Stimulated activated naive CD8-positive, alpha-beta T cell treated with anti-CD3 and anti-CD28 coated beads, Interleukin-15, Interleukin-2, amounts not matched to agents 100 U/mL and 50 U/mL, for 24 hours (primary cell): ENCODE measurements around the gene PHLDA2.

ENCODE experiments used
- ATAC-seq: fragments of 150-1000 bp; cut with Tn5 transposase; one replicate; pipeline ENCODE4 v1.10.0; 2021
- DNase-seq: peaks from one replicate; pipeline ENCODE4 v3.0.0; 2021

PHLDA2 gene, protein sequence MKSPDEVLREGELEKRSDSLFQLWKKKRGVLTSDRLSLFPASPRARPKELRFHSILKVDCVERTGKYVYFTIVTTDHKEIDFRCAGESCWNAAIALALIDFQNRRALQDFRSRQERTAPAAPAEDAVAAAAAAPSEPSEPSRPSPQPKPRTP

DNA sequence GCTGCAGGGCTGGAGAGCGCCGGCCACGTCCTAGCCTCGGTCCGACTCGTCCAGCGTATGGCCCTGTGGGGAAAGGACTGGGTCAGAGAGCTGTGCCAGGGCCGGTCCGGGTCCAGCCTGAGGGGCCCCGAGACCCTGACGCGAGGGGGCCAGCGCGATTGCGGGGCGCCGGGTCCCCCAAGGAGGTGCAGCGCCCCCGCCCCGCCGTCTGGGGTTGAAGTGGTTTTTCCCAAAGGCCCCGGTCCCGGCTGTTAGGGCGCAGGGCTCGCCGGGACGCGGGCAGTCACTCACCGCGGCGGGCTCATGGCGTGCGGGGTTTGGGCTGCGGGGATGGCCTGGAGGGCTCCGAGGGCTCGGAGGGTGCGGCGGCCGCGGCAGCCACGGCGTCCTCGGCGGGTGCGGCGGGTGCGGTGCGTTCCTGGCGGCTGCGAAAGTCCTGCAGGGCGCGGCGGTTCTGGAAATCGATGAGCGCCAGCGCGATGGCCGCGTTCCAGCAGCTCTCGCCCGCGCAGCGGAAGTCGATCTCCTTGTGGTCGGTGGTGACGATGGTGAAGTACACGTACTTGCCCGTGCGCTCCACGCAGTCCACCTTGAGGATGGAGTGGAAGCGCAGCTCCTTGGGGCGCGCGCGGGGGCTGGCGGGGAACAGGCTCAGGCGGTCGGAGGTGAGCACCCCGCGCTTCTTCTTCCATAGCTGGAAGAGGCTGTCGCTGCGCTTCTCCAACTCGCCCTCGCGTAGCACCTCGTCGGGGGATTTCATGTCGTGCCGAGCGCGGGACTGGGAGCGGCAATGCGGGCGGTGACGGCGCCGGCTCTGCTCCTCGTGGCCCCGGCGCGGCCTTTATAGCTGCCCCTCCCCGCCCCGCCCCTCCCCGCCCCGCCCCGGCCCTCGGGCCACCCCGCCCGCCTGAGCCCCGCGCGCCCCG is at the start of gene PHLDA2:
PHLDA2 (minus strand) TSS at position 816 of the 926 bp plus-strand sequence; CDS start at position 760, 56 bp downstream.
- peak; percentile 30 for ATAC-seq
- DNase-seq = peak; percentile 71

DNA sequence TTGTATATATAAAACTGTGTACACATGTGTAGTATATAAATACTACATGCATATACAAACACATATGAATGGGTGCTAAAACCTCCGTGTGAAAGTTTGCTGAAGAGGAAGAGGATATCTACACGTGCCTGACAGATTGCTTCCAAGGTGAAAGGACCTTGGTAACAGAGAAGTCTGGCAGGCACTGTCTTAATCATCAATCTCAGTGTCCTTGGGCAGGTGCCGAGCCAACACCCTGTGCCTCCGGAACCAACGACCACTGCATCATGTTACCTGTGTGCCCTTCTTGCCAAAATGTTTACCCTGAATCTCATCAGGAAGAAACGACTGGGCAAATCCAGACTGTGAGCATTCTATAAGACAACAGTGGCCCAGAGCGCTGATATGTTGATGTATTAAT is 47.9 kb upstream of the PHLDA2 start:
- no peak for DNase-seq
- no peak for ATAC-seq

GRCh38 chr11:2976294-2977063 is 47.3 kb upstream of the PHLDA2 start:
- ATAC-seq (no peak), DNase-seq (no peak)

GRCh38 chr11:2975594-2975993 is 46.4 kb upstream of the PHLDA2 start:
- ATAC-seq = peak; percentile 78
- peak; percentile 31 for DNase-seq

DNA sequence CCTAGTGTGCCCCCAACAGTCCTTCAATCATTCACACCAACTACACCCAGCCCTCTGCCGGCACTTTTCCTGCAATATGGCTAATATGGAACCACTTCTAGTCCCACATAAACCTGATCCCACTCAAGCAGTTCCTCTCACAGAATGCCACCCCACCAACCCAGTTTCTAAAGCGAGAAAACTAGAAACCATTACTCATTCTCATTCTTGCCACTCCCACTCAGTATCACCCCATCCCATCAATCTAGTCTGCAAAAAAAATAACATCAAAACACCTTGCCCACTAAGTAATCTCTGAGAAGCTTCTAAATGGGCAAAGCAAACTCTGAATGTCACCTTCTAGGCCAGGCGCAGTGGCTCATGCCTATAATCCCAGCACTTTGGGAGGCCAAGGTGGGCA is 45.1 kb upstream of the PHLDA2 start:
- ATAC-seq = no peak

DNA sequence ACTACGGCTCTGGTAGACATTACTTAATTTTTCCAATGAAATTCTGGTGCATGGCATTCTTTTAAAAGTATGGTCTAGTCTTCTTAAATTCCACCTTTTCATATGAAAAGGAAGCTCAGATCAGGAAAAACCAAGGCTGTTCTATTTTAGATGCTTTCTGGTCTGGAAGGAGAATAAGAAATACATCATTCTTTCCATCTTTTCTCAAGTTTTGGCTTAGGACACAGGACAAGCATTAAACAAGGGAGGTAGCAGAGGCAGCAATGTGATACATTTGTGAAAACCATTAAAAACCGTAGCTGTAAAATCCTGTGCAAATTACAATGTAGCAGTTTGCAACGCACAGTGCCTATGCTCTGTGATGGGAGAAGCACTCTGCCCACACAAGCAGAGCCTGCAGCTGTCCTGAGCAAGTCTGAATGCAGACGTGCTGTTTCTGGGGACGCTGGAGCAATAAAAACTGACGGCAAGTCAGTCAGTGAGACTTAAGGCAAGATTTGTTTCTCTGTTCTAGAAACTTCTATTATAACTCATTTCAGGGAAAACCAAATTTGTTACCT is 39.2 kb upstream of the PHLDA2 start:
- no peak for DNase-seq
- ATAC-seq = no peak

More for the DNA sequence above, 45.1 kb upstream of the PHLDA2 start:
- DNase-seq = no peak

GRCh38 chr11:2964782-2965181 is 35.6 kb upstream of the PHLDA2 start:
- ATAC-seq (no peak), DNase-seq (no peak)

DNA sequence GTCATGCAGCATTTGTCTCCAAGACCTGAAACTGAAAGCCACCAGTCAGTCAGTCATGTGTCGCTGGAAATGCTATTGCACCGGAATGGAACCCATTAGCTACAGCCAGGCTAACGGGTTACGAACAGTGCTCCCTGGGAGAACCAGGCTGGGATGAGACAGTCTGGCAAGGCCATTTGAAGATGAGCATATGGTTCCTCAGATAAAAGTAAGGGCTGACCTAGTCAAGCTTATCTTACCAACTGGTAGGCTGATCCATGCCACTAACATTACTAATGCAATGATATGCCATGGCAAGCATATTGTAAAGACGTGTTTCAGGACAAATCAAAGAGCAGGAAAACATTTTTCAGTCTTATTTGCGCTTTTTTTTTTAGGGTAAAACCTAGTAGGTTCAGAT is 34.5 kb upstream of the PHLDA2 start:
- no peak for DNase-seq
- ATAC-seq = no peak

DNA sequence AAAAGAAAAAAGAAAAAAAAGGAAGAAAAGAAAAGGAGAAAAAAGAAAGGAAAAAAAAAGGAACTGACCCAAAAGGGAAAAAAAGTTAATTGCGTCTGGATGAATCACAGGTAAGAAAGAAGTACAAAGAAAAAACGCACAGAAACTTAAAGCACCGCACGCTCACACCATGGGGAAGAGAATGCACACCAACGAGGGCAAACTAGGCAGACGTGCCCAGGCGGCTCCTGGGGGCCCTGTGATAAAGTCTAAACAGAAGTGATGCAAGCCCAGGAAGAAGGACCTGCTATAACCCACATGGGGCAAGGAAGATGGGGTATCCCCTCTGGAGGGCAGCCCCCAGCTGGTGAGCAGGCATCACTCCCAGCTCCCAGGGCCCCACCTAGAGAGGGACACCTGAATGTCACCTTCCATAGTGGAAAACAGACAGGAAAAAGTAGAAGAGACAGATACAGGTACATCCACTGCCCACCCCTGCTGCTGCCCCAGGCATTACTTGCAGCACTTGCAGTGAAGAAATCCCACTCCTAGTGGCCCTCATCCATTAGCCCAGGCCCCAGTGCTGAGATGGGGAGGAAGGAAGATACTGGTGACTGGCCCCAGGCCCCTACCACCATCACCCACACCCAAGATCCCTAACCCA is 34.0 kb upstream of the PHLDA2 start:
- DNase-seq = no peak
- ATAC-seq = no peak

GRCh38 chr11:2961080-2961479 is 31.9 kb upstream of the PHLDA2 start:
- ATAC-seq (no peak), DNase-seq (no peak)

DNA sequence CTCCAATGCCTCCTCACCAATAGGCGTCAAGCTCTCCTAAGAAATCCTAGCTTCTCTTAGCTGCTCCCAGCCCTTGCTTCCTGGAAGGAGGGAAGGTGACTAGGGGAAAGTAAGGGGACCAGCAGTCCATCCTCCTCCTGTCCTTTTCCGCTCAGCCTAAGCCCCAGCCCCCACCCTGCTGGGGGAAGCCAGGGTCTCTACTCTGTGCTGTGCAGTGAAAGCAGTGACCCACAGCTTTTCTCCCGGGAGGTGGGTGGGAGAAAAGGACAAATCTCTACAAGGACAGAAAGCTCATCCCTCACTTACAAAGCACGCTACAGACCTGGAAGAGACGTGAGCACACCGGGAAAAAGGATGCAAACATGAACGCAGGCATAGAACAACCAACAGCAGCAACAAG is 30.9 kb upstream of the PHLDA2 start:
- ATAC-seq = no peak
- DNase-seq = no peak

GRCh38 chr11:2958251-2958650 is 29.0 kb upstream of the PHLDA2 start:
- DNase-seq = no peak
- no peak for ATAC-seq

DNA sequence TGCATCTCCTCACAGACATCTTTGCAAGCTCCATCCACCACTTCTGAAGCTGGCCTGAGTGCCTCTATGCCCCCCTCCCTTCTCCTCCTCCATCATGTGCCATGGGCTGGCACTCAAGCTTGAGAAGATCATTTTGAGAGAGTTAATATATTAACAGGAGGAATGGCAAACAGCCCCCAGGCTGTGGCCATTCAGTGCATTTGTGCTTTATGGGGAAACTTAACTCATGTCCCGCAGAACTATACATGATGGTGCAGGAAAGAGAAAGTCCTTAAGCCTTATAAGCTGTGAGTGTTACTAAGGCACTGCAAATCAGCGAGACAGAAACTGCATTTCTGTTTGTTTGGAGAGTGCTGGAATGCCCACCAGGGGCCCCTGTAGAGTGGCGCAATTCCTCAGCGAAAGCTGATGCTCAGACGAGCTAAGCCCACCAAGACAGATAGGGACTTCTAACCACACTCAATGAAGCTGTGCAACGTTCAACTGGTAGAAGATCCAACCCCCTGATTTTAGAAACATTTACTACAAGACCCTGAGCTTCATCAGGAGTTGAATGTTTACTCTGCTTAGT is 26.8 kb upstream of the PHLDA2 start:
- ATAC-seq (no peak), DNase-seq (no peak)

DNA sequence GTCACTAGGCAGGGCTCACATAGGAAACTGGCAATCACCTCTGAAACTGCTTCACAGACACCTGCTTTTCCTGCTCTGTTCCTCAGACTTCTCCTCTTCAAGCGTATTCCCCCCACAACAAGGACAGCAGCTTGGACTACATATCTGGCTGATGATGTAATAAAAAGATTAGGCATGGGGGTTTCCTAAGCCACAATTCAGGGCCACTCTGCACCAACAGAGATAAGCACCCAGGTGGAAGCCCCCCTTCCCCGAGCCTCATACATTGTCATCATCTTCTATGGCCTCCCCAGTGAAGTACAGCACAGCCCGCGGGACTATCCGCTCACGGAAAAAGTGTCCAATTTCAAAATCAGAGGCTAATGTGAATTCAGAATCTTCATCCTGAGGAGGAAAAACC is 25.0 kb upstream of the PHLDA2 start:
- DNase-seq = no peak
- no peak for ATAC-seq

DNA sequence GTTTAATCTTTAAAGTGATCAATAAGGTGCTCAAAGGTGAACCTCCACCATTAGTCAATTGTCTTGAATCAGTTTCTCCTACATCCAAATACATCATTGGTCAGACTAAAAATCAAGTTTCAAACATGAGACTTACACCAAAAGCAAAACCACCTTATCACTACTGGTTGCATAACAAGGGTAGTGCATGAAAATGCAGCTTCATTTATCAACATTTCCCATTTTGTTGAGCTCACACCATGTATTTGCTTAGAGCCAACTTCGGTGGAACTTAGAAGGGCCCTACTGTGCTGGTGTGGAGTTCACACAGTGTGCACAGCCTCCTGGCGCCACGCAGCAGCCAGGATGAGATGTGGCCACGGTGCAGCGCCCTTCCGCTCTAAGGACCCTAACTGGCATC is 23.1 kb upstream of the PHLDA2 start:
- ATAC-seq (no peak), DNase-seq (no peak)

DNA sequence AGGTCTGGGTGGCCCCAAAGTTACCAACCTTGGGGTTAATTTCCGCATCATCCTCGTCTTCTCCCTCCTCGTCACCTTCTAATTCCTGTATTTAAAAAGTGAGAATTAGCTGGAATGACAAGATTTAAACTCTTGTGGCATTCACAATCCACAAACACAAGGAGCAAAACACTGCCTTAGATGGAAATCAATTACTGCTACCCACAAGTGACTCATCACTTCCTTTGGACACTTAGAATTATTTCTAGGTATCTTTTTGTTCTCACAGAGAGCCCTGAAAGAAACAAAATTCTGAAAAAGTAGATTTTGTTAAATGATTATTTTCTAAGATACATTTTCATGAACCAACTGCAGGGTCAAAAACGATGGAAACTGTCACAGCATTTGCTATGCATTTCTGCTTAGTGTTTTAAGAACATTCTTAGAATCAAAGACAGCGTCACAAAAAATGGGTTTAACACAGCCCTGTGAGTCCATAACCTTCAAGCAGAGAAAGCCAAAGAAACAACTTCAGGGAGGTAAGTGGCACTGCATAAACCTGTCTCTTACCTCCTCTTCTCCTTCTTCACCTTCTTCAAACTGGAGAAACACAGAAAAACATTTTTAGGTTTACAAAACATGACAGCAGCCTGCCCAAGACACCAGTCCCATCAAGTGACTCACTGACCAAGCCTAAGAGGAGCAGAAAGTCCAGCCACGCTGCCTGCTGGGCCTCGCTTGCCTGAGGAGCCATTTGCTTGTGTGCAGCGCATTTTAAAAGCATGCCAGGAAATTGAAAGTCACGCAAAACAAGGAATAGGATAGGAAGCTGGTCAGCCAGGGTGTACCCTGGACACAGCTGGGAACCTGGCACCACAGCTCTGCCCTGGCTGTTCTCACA is 22.3 kb upstream of the PHLDA2 start:
- DNase-seq (no peak), ATAC-seq (no peak)

GRCh38 chr11:2950825-2951224 is 21.6 kb upstream of the PHLDA2 start:
- no peak for ATAC-seq
- DNase-seq = no peak

DNA sequence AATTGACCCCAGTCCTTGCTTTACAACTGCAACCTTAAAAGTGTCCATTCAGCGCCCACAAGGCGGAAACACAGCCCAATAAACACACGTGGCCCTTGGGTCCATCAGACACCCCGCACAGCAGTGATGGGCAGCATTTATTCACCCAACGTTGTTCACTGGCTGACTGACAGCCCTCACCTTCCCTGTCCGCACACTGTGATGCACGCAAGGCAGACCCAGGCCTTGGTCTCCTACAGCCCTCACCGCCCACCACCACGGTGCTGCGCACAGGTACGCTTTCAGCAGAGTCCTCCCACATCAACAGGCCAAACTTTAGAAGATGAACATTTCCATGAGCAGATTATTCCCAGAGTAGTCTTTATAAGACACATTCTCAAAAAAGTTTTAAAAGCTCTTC is 20.7 kb upstream of the PHLDA2 start:
- ATAC-seq = no peak
- DNase-seq = no peak

- DNase-seq (no peak), ATAC-seq (no peak)
Measured at GRCh38 chr11:2947744-2948143, 18.5 kb upstream of the PHLDA2 start.

DNA sequence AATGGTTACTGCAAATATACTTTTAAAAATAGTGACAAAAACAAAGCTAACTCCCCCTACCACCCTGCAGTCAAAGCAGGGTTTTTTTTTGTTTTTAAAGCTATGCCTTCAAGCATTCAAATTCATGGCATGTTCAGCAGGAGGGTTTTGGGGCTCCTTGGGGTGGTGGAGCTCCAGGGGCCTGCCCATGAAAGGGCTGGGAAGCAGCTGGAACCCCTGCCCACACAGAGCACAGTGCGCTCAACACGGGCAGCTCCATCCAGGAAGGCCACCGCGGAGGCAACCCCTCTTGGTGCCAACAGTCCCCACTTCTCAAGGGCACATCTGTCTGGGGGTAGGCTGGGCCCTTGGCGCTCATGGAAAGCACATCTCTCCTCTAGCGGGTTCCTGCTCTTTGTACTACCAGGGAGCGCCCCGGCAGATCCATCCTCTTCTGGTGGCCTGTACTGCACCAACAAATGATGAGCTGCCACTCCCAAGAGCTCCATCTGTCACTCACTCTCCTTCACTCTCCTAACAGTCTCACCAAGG is 16.6 kb upstream of the PHLDA2 start:
- no peak for DNase-seq
- no peak for ATAC-seq
